ENCODE data around the gene C3.

The C3 gene

DNA sequence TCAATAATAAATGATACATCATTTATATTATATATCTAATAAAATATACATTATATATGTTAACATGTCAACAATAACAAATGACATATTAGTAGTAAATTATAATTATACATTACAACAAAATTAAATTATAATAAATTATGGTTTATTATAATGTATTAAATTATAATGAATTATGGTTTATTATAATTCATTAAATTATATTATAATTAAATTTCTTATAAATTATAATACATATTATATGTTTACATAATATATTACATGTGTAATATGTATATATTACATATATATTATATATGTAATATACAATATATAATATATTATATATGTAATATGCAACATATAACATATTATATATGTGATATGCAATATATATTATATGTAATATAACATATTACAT is 20.5 kb downstream of the C3 start:
- DNase-seq (ENCODE audit: low read depth) = no peak
- H3K4me3 ChIP-seq (ENCODE audit: control insufficient read depth, low read depth, low read length) = no peak overlapping the region
- TF ChIP-seq, protein P1, sequence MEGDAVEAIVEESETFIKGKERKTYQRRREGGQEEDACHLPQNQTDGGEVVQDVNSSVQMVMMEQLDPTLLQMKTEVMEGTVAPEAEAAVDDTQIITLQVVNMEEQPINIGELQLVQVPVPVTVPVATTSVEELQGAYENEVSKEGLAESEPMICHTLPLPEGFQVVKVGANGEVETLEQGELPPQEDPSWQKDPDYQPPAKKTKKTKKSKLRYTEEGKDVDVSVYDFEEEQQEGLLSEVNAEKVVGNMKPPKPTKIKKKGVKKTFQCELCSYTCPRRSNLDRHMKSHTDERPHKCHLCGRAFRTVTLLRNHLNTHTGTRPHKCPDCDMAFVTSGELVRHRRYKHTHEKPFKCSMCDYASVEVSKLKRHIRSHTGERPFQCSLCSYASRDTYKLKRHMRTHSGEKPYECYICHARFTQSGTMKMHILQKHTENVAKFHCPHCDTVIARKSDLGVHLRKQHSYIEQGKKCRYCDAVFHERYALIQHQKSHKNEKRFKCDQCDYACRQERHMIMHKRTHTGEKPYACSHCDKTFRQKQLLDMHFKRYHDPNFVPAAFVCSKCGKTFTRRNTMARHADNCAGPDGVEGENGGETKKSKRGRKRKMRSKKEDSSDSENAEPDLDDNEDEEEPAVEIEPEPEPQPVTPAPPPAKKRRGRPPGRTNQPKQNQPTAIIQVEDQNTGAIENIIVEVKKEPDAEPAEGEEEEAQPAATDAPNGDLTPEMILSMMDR (IDR thresholded peaks at IDR 0.05; ENCODE audit: control insufficient read depth, insufficient read depth, low read depth, low read length, missing control alignments) = no peak

DNA sequence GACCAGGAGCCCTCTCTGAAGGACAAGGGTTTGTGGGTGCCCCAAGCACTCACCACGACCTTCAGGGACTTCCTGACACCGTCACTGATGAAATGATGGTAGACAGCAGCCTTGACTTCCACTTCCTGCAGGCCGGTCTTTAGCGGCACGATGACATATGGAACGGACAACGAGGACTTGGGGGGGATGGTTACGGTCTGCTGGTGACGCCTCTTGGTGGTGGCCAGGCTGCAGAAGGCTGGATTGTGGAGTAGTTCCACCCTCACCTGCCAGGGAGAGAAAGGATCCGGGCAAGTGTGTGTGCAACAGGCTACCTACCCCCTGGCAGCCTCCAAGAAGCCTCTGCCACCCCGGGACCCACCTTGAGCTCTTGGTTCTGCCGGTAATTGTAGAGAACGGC is 23.2 kb downstream of the C3 start:
- no peak overlapping the region for H3K4me3 ChIP-seq (ENCODE audit: control insufficient read depth, low read depth, low read length)
- TF ChIP-seq, protein P1 (IDR thresholded peaks at IDR 0.05; ENCODE audit: control insufficient read depth, insufficient read depth, low read depth, low read length, missing control alignments) = no peak
- no peak for DNase-seq (ENCODE audit: low read depth)

DNA sequence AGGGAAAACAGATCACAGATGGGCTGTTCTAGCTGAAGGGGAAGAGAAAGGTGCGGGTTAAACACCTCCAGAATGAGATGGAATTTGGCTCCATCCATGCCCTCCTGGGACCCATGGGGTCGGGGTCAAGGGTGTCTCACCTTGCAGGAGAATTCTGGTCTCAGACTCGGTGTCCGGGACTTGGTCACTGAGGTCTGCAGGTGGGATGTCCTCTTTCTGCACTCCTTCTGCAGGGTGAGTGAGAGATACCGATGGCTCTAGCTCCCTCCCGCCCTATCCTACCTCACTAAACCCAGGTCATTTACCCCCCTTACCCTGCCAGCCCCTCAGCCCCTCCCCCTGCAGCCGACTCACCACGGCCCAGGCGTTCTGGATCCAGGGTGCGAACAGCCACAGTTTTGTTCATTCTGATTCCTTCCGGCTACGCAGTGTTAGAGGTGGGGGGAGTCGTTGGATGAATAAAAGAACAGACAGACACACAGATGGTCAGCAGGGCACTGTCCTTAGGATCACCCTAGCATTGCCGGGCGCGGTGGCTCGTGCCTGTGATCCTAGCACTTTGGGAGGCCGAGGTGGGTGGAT is 24.1 kb downstream of the C3 start:
- no peak overlapping the region for H3K4me3 ChIP-seq (ENCODE audit: control insufficient read depth, low read depth, low read length)
- DNase-seq (ENCODE audit: low read depth) = no peak
- TF ChIP-seq, protein P1 (IDR thresholded peaks at IDR 0.05; ENCODE audit: control insufficient read depth, insufficient read depth, low read depth, low read length, missing control alignments) = no peak

DNA sequence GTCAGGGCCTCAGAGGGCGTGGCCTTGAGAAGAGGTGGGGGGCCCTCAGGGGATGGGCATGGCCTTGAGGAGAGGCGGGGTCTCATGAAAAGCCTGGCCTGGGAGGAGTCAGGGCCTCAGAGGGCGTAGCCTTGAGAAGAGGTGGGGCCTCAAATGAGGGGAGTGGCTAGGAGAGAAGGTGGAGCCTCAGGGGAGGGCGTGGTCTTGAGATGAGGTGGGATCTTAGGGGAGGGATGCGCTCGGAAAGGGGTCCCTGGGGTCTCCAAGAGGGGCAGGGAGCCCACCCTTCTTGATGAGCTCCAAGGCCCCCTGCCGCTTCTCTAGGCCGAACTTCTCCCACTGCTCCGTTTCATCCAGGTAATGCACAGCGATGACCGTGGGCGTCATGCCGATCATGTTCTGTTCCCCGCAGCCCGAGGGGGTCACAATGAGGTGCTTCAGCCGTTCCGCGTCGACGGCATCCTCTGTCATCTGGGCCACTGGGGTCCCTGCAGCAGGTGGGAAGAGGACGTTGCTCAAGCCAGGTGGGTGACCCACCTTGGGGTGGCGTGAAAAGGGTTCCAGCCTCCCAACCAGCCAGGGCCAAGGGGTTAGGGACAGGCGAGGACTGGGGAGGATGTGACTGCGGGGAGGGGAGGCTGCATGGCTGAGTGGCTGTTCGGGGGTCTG is 26.2 kb downstream of the C3 start:
- TF ChIP-seq, protein P1 (IDR thresholded peaks at IDR 0.05; ENCODE audit: control insufficient read depth, insufficient read depth, low read depth, low read length, missing control alignments) = no peak
- DNase-seq (ENCODE audit: low read depth) = no peak
- H3K4me3 ChIP-seq (ENCODE audit: control insufficient read depth, low read depth, low read length) = no peak overlapping the region

DNA sequence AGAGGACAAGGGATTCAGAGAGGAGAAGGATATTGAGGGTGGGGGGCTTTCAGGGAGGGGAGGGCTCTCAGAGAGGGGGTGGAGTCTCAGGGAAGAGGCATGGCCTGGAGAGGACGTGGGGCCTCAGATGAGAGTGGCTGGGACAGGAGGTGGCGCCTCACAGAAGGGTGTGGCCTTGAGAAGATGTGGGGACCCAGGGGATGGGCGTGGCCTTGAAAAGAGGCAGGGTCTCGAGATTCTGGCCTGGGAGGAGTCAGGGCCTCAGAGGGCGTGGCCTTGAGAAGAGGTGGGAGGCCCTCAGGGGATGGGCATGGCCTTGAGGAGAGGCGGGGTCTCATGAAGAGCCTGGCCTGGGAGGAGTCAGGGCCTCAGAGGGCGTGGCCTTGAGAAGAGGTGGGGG is 26.8 kb downstream of the C3 start:
- no peak for DNase-seq (ENCODE audit: low read depth)
- H3K4me3 ChIP-seq (ENCODE audit: control insufficient read depth, low read depth, low read length) = no peak overlapping the region
- TF ChIP-seq, protein P1 (IDR thresholded peaks at IDR 0.05; ENCODE audit: control insufficient read depth, insufficient read depth, low read depth, low read length, missing control alignments) = no peak

DNA sequence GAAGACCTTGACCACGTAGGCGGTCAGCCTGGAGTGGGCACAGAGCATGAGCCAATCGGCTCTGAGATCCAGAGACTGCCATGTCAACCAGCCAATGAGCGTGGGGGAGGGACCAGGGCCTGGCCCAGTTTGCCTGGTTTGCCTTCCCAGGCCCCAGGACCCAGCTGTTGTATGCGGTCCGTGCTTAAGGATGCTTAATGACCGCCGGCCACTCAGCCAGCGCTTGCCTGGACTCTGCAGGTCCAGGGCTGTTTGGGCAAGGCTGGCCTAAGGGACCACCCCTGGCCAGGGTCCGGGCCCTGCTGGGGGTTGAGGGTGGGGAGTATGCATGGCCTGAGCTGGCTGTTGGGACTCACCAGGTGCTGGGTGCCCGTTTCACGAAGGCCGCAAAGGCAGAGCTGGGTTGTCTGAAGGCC is 27.4 kb downstream of the C3 start:
- DNase-seq (ENCODE audit: low read depth) = no peak
- TF ChIP-seq, protein P1 (IDR thresholded peaks at IDR 0.05; ENCODE audit: control insufficient read depth, insufficient read depth, low read depth, low read length, missing control alignments) = no peak
- no peak overlapping the region for H3K4me3 ChIP-seq (ENCODE audit: control insufficient read depth, low read depth, low read length)
